Smooth muscle cell (in vitro differentiated cells): ENCODE measurements around the gene PRRG3. TPM values are rescaled to one million over a fixed set of nuclear protein-coding genes. Genes with fewer than 3 reads are reported as not detected.
A peak's percentile ranks its signal among the peaks of the same experiment; 100 is the strongest.

ENCODE experiments used
- DNase-seq: peaks from one replicate; lab custom pipeline; 2025; ENCODE audit not compliant: unreplicated experiment; lab: John Stamatoyannopoulos, UW
- H2AFZ ChIP-seq: fragments of 200-600 bp; sonication (generic); 2 replicates; pipeline ENCODE4 v1.6.0; 2016; ENCODE audit warnings: antibody characterized with exemption, low read depth, mild to moderate bottlenecking
- H3F3A ChIP-seq: fragments of 200-600 bp; sonication (generic); 2 replicates; pipeline ENCODE4 v1.6.0; 2017; ENCODE audit warnings: antibody characterized with exemption, low read depth
- H3K27ac ChIP-seq: fragments of 200-600 bp; sonication (generic); 2 replicates; pipeline ENCODE4 v1.5.1; 2016; ENCODE audit warnings: low read depth, mild to moderate bottlenecking
- H3K27me3 ChIP-seq: fragments of 200-600 bp; sonication (generic); 2 replicates; pipeline ENCODE4 v1.6.1; 2016; ENCODE audit warnings: low read depth, mild to moderate bottlenecking
- H3K36me3 ChIP-seq: fragments of 200-600 bp; sonication (generic); 2 replicates; pipeline ENCODE4 v1.5.1; 2016; ENCODE audit warnings: low read depth
- H3K4me1 ChIP-seq: fragments of 200-600 bp; sonication (generic); 2 replicates; pipeline ENCODE4 v1.5.1; 2016; ENCODE audit warnings: low read depth
- H3K4me2 ChIP-seq: fragments of 200-600 bp; sonication (generic); 2 replicates; pipeline ENCODE4 v1.6.0; 2016; ENCODE audit warnings: mild to moderate bottlenecking
- H3K4me3 ChIP-seq: fragments of 200-600 bp; sonication (generic); 2 replicates; pipeline ENCODE4 v1.5.1; 2016; ENCODE audit warnings: mild to moderate bottlenecking
- H3K79me2 ChIP-seq: fragments of 200-600 bp; sonication (generic); 2 replicates; pipeline ENCODE4 v1.6.0; 2016; ENCODE audit warnings: low read depth, mild to moderate bottlenecking
- H3K9ac ChIP-seq: fragments of 200-600 bp; sonication (generic); 2 replicates; pipeline ENCODE4 v1.6.0; 2016; ENCODE audit warnings: low read depth
- H3K9me3 ChIP-seq: fragments of 200-600 bp; sonication (generic); replicated peaks from 2 replicates; pipeline ENCODE4 v1.5.1; 2016; ENCODE audit warnings: low read depth
- H4K20me1 ChIP-seq: fragments of 200-600 bp; sonication (generic); 2 replicates; pipeline ENCODE4 v1.6.0; 2016; ENCODE audit warnings: low read depth
- CTCF ChIP-seq: fragments of 200-600 bp; sonication (generic); IDR thresholded peaks from 2 replicates; pipeline ENCODE4 v1.5.1; 2017; ENCODE audit warnings: borderline replicate concordance, mild to moderate bottlenecking, antibody characterized with exemption; ENCODE audit not compliant: insufficient read depth, poor library complexity, severe bottlenecking
- WGBS: methylation state at CpG from one replicate; pipeline ENCODE4 v1.1.7; 2016; ENCODE audit warnings: low lambda C conversion rate; 5-methylcytosine and 5-hydroxymethylcytosine counted together
- polyA plus RNA-seq: library from polyadenylated mRNA; unstranded; fragments of >200 nt; fragmentation: Nextera tagmentation; extraction: Ambion mirVana; gene quantifications from 2 replicates; pipeline ENCODE4 v1.2.1, GENCODE V29; 2016
- total RNA-seq: library from RNA; depleted of rRNA; stranded (reverse); fragments of >200 nt; gene quantifications from 2 replicates; pipeline ENCODE4 v1.2.3, GENCODE V29; 2014

PRRG3 gene
- total and polyA plus RNA-seq, 2 experiments from 2014 or later: 0.67 to 2.6 TPM

- Histone ChIP-seq H4K20me1 (no peaks in the 10 kb centered on the region), H3K4me2 (no peak overlapping the region)
Measured at GRCh38 chrX:151711154-151711553, 15.9 kb downstream of the PRRG3 start.

GRCh38 chrX:151711787-151712186 lies 16.5 kb downstream of the PRRG3 start:
- 62% methylated on average over 2 of the region's 2 CpGs for WGBS
- Histone ChIP-seq H3K4me1 (no peaks in the 10 kb centered on the region), H3K4me2 (no peak overlapping the region), H4K20me1 (no peaks in the 10 kb centered on the region), H3K27ac (no peak overlapping the region), H3F3A (no peaks in the 10 kb centered on the region), H3K79me2 (no peaks in the 10 kb centered on the region), H3K9me3 (no peaks in the 10 kb centered on the region), H3K9ac (no peak overlapping the region), H2AFZ (no peak overlapping the region), H3K27me3 (no peaks in the 10 kb centered on the region), H3K4me3 (no peak overlapping the region), H3K36me3 (no peaks in the 10 kb centered on the region)
- no peak for TF ChIP-seq CTCF
- DNase-seq: no peak

More at GRCh38 chrX:151711154-151711553, 15.9 kb downstream of the PRRG3 start:
- H3K27ac ChIP-seq: no peak overlapping the region
- H3K4me1 ChIP-seq: no peaks in the 10 kb centered on the region
- no peak overlapping the region for H2AFZ ChIP-seq
- H3K79me2 ChIP-seq: no peaks in the 10 kb centered on the region
- no peak overlapping the region for H3K9ac ChIP-seq
- DNase-seq: no peak
- H3K27me3 ChIP-seq: no peaks in the 10 kb centered on the region
- no peak overlapping the region for H3K4me3 ChIP-seq
- no peak for TF ChIP-seq CTCF
- 55% methylated on average over 4 of the region's 5 CpGs for WGBS
- H3F3A ChIP-seq: no peaks in the 10 kb centered on the region
- no peaks in the 10 kb centered on the region for H3K9me3 ChIP-seq
- no peaks in the 10 kb centered on the region for H3K36me3 ChIP-seq

GRCh38 chrX:151712253-151712652 lies 17.0 kb downstream of the PRRG3 start:
- Histone ChIP-seq H3K27me3 (no peaks in the 10 kb centered on the region), H3K27ac (no peak overlapping the region), H3K9me3 (no peaks in the 10 kb centered on the region), H3K4me2 (no peak overlapping the region), H2AFZ (no peak overlapping the region), H3K4me3 (no peak overlapping the region), H3K36me3 (no peaks in the 10 kb centered on the region), H3F3A (no peaks in the 10 kb centered on the region), H4K20me1 (no peaks in the 10 kb centered on the region), H3K4me1 (no peaks in the 10 kb centered on the region), H3K79me2 (no peaks in the 10 kb centered on the region), H3K9ac (no peak overlapping the region)
- WGBS: 70% methylated on average over 3 of the region's 3 CpGs
- DNase-seq: no peak
- TF ChIP-seq CTCF: no peak

GRCh38 chrX:151713849-151714248 lies 18.6 kb downstream of the PRRG3 start:
- Histone ChIP-seq H3K4me3 (no peak overlapping the region), H3K27ac (no peak overlapping the region), H3K9me3 (no peaks in the 10 kb centered on the region), H3K4me1 (no peaks in the 10 kb centered on the region), H3F3A (no peaks in the 10 kb centered on the region), H3K9ac (no peak overlapping the region), H2AFZ (no peak overlapping the region), H3K27me3 (no peaks in the 10 kb centered on the region), H4K20me1 (no peaks in the 10 kb centered on the region), H3K79me2 (no peaks in the 10 kb centered on the region), H3K36me3 (no peaks in the 10 kb centered on the region), H3K4me2 (no peak overlapping the region)
- no peak for DNase-seq
- peak; percentile 39 for TF ChIP-seq CTCF
- WGBS: 64% methylated on average over 3 of the region's 3 CpGs
